Vagina (tissue), 2 donors: ENCODE measurements around the gene HNF1B. TPM values are rescaled to one million over a fixed set of nuclear protein-coding genes. Genes with fewer than 3 reads are reported as not detected.

ENCODE experiments used
- DNase-seq, 2 donors: peaks; one replicate each; pipeline ENCODE4 v3.0.0-alpha.2; 2017; ENCODE audit errors: extremely low spot score in 2 of 2
- H3K27ac ChIP-seq: fragments of 200-600 bp; sonication (generic); one replicate; pipeline ENCODE4 v1.5.1; 2019
- H3K27me3 ChIP-seq: fragments of 200-600 bp; sonication (generic); one replicate; pipeline ENCODE4 v1.5.1; 2019
- H3K36me3 ChIP-seq, 2 donors: fragments of 200-600 bp; sonication (generic); one replicate each; pipeline ENCODE4 v1.5.1; 2017 to 2019
- H3K4me1 ChIP-seq: fragments of 200-600 bp; sonication (generic); one replicate; pipeline ENCODE4 v1.5.1; 2019
- H3K4me3 ChIP-seq, 2 donors: fragments of 200-600 bp; sonication (generic); 1 replicate in 1 of 2; 2 replicates in 1 of 2; pipeline ENCODE4 v1.5.1; 2016 to 2019
- H3K9me3 ChIP-seq: fragments of 200-600 bp; sonication (generic); one replicate; pipeline ENCODE4 v1.5.1; 2019
- CTCF ChIP-seq, 3 experiments: fragments of 450-650 bp in 2 of 3; fragments of 200-600 bp in 1 of 3; sonication (generic) in 1 of 3; IDR thresholded peaks; one replicate each; pipeline ENCODE4 v1.5.1; 2017 to 2019; ENCODE audit warnings: antibody characterized with exemption in 3 of 3, mild to moderate bottlenecking in 2 of 3, moderate library complexity in 2 of 3
- POLR2A ChIP-seq, 2 donors: fragments of 450-650 bp; IDR thresholded peaks; one replicate each; pipeline ENCODE4 v1.6.1; 2017; ENCODE audit warnings: antibody characterized with exemption in 2 of 2, mild to moderate bottlenecking in 2 of 2, moderate library complexity in 2 of 2
- POLR2AphosphoS5 ChIP-seq, 2 donors: sonication (generic); formaldehyde crosslinking; IDR thresholded peaks; one replicate each; pipeline ENCODE4 v1.9.0; 2017; ENCODE audit warnings: antibody characterized with exemption in 2 of 2, mild to moderate bottlenecking in 2 of 2, low read depth in 1 of 2; ENCODE audit not compliant: insufficient read depth in 1 of 2
- intact Hi-C: fragments of 100-400 bp; cut with DNase I; formaldehyde crosslinking; loops from one replicate; pipeline ENCODE4 v1.15.1; 2023
- total RNA-seq: library from RNA; depleted of rRNA; stranded (reverse); fragments of >200 nt; gene quantifications from one replicate; pipeline ENCODE4 v1.2.3, GENCODE V29; 2016

Gene HNF1B
- total RNA-seq, 1 donor from 2014 or later = not detected

- DNase-seq = no peak
- Histone ChIP-seq H3K27me3 (no peaks in the 10 kb centered on the region), H3K9me3 (no peaks in the 10 kb centered on the region), H3K4me1 (no peaks in the 10 kb centered on the region), H3K4me3 (no peak overlapping the region), H3K36me3 (no peaks in the 10 kb centered on the region), H3K27ac (no peak overlapping the region)
- no peak for TF ChIP-seq CTCF (IDR thresholded peaks at IDR 0.05)
- no peak for TF ChIP-seq POLR2A (IDR thresholded peaks at IDR 0.05)
- no peak for TF ChIP-seq POLR2AphosphoS5 (IDR thresholded peaks at IDR 0.05; ENCODE audit: insufficient read depth in 1 of 2, low read depth in 1 of 2)
- intact Hi-C loops = no loop called here
Observed at GRCh38 chr17:37697381-37697780, 47.5 kb downstream of the HNF1B start.

- TF ChIP-seq CTCF (IDR thresholded peaks at IDR 0.05) = no peak
- TF ChIP-seq POLR2AphosphoS5 (IDR thresholded peaks at IDR 0.05; ENCODE audit: insufficient read depth in 1 of 2, low read depth in 1 of 2) = no peak
- no peak for TF ChIP-seq POLR2A (IDR thresholded peaks at IDR 0.05)
- Histone ChIP-seq H3K27ac (no peak overlapping the region), H3K9me3 (no peaks in the 10 kb centered on the region), H3K27me3 (no peaks in the 10 kb centered on the region), H3K4me1 (no peaks in the 10 kb centered on the region), H3K4me3 (no peak overlapping the region), H3K36me3 (no peaks in the 10 kb centered on the region)
- no peak for DNase-seq
- intact Hi-C loops = no loop called here
Observed at GRCh38 chr17:37696366-37696765, 48.5 kb downstream of the HNF1B start.

- Histone ChIP-seq H3K9me3 (no peaks in the 10 kb centered on the region), H3K36me3 (no peaks in the 10 kb centered on the region), H3K27ac (no peak overlapping the region), H3K4me1 (no peaks in the 10 kb centered on the region), H3K4me3 (no peak overlapping the region), H3K27me3 (no peaks in the 10 kb centered on the region)
- intact Hi-C loops = no loop called here
- no peak for DNase-seq
- TF ChIP-seq POLR2AphosphoS5 (IDR thresholded peaks at IDR 0.05; ENCODE audit: insufficient read depth in 1 of 2, low read depth in 1 of 2) = no peak
- TF ChIP-seq POLR2A (IDR thresholded peaks at IDR 0.05) = no peak
- TF ChIP-seq CTCF (IDR thresholded peaks at IDR 0.05) = no peak
Observed at GRCh38 chr17:37695726-37696125, 49.1 kb downstream of the HNF1B start.

- no peaks in the 10 kb centered on the region for H3K9me3 ChIP-seq
- TF ChIP-seq POLR2AphosphoS5 (IDR thresholded peaks at IDR 0.05; ENCODE audit: insufficient read depth in 1 of 2, low read depth in 1 of 2) = no peak
- TF ChIP-seq POLR2A (IDR thresholded peaks at IDR 0.05) = no peak
- no peak for TF ChIP-seq CTCF (IDR thresholded peaks at IDR 0.05)
- no peaks in the 10 kb centered on the region for H3K36me3 ChIP-seq
- intact Hi-C loops = no loop called here
- H3K27me3 ChIP-seq = no peaks in the 10 kb centered on the region
- H3K27ac ChIP-seq = no peak overlapping the region
- no peaks in the 10 kb centered on the region for H3K4me1 ChIP-seq
- DNase-seq = no peak
- no peak overlapping the region for H3K4me3 ChIP-seq
Observed at GRCh38 chr17:37694734-37695133, 50.1 kb downstream of the HNF1B start.

- TF ChIP-seq POLR2A (IDR thresholded peaks at IDR 0.05) = no peak
- TF ChIP-seq POLR2AphosphoS5 (IDR thresholded peaks at IDR 0.05; ENCODE audit: insufficient read depth in 1 of 2, low read depth in 1 of 2) = no peak
- TF ChIP-seq CTCF (IDR thresholded peaks at IDR 0.05) = no peak
- intact Hi-C loops = no loop called here
Observed at GRCh38 chr17:37693328-37693727, 51.5 kb downstream of the HNF1B start.

More at GRCh38 chr17:37693328-37693727, 51.5 kb downstream of the HNF1B start:
- H3K27me3 ChIP-seq = no peaks in the 10 kb centered on the region
- H3K9me3 ChIP-seq = no peaks in the 10 kb centered on the region
- no peak for DNase-seq
- H3K4me1 ChIP-seq = no peaks in the 10 kb centered on the region
- no peak overlapping the region for H3K4me3 ChIP-seq
- no peaks in the 10 kb centered on the region for H3K36me3 ChIP-seq
- no peak overlapping the region for H3K27ac ChIP-seq
